ENCODE data around the gene JUNB. TPM values are rescaled to one million over a fixed set of nuclear protein-coding genes. Genes with fewer than 3 reads are reported as not detected.

Gene JUNB
- polyA plus RNA-seq, 3 donors: 1,279 to 3,167 (median 1,468) TPM

DNA sequence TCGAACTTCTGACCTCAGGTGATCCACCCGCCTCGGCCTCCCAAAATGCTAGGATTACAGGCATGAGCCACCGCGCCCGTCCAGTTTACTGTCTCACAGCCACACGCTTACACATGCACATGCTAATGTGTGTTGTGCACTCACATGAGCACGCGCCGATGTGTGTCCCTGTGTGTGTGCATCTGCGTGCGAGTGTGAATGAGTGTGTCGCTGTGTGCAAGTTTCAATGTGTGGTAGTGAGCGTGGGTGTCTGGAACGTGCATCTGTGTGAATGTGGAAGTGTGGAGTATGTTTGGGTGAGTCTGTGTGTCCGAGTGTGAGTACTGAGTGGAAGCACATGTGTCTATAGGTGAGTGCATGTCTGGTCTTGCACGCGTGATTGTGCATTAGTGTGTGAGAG is 51.2 kb downstream of the JUNB start:
- intact Hi-C loops (cut with micrococcal nuclease): loop anchor here in 1 of 2 donors (5.0 kb wide), 1 partner anchor 35 kb away; the partner anchor contains the start of gene RNASEH2A
- no peaks in the 10 kb centered on the region for H4K20me1 ChIP-seq (ENCODE audit: insufficient read depth, low read length)
- H3K27me3 Mint-ChIP-seq (ENCODE audit: low read depth in 3 of 3): peaks cover 61 to 80% (median 67%) of the 10 kb centered on the region in 3 donors
- H3K9me3 ChIP-seq (replicated peaks in 1 of 2; ENCODE audit: control insufficient read depth in 1 of 2, insufficient read depth in 1 of 2, low read length in 2 of 2): peaks cover 6 to 31% of the 10 kb centered on the region in 2 donors
- peak overlapping the region in 1 of 2 donors; percentile 35 for H3K4me3 Mint-ChIP-seq
- H3K4me2 ChIP-seq (replicated peaks; ENCODE audit: extremely low read depth, low read length, poor library complexity, severe bottlenecking): no peak overlapping the region
- peaks cover 25% of the 10 kb centered on the region for H3K4me1 Mint-ChIP-seq
- H3K79me2 ChIP-seq (ENCODE audit: insufficient read depth, low read length): no peaks in the 10 kb centered on the region
- H3K4me1 ChIP-seq (ENCODE audit: control insufficient read depth in 1 of 2, insufficient read depth in 2 of 2, low read length in 2 of 2): peaks cover 22 to 30% of the 10 kb centered on the region in 2 donors
- no peak overlapping the region for H3K9ac ChIP-seq (ENCODE audit: insufficient read depth, low read length, poor library complexity, severe bottlenecking)
- H3K4me3 ChIP-seq (replicated peaks in 1 of 3; ENCODE audit: low read depth in 2 of 3, low read length in 3 of 3): no peak overlapping the region
- H2AFZ ChIP-seq (ENCODE audit: insufficient read depth, low read depth, low read length, poor library complexity, severe bottlenecking): no peak overlapping the region
- H3K27me3 ChIP-seq (ENCODE audit: control insufficient read depth in 2 of 2, insufficient read depth in 2 of 2, low read length in 2 of 2): peaks cover 37 to 65% of the 10 kb centered on the region in 2 donors
- peaks cover 3 to 22% (median 16%) of the 10 kb centered on the region in 7 donors for H3K9me3 Mint-ChIP-seq
- H3K36me3 Mint-ChIP-seq: peaks cover 2 to 5% of the 10 kb centered on the region in 2 donors
- no peak overlapping the region for H3K27ac ChIP-seq (ENCODE audit: low read depth in 1 of 2, low read length in 2 of 2)
- DNase-seq: no peak
- 96% methylated on average over 18 of the region's 18 CpGs for WGBS (ENCODE audit: insufficient coverage)
- H3K36me3 ChIP-seq (replicated peaks in 1 of 2; ENCODE audit: control insufficient read depth in 1 of 2, insufficient read depth in 2 of 2, low read length in 2 of 2): no peaks in the 10 kb centered on the region
- TF ChIP-seq CTCF (IDR thresholded peaks at IDR 0.05): no peak
- H3K27ac Mint-ChIP-seq: no peak overlapping the region

Small RNAs within 50 kb of the gene (small RNA-seq; reads per million reads assigned to genes)
- gene MIR5684 (ENCODE audit: insufficient read length, low read depth): not detected

Other genes starting within 250 kb of the JUNB start
- gene ZNF564, start 240.0 kb upstream of the JUNB start, polyA plus RNA-seq: 1 to 10 TPM; 1.0 to 8.4 (median 8.4) TPM
- gene ZNF490, start 180.7 kb upstream of the JUNB start, polyA plus RNA-seq: 1 to 10 TPM; 2.3 to 4.2 (median 2.7) TPM
- 1 to 10 TPM; 5.2 to 8.2 (median 5.9) TPM for gene ZNF791, start 180.6 kb upstream of the JUNB start, polyA plus RNA-seq
- gene MAN2B1, start 124.7 kb upstream of the JUNB start, polyA plus RNA-seq: 100 to 1,000 TPM; 218 to 305 (median 295) TPM
- gene WDR83, start 124.7 kb upstream of the JUNB start, polyA plus RNA-seq: 1 to 10 TPM; 7.9 to 9.9 (median 8.5) TPM
- 100 to 1,000 TPM in 1 of 3 donors, 10 to 100 TPM in 2; 51.0 to 130 (median 53.4) TPM for gene DHPS, start 109.6 kb upstream of the JUNB start, polyA plus RNA-seq
- not detected for gene GNG14, start 103.5 kb upstream of the JUNB start, polyA plus RNA-seq
- gene FBXW9, start 94.9 kb upstream of the JUNB start, polyA plus RNA-seq: 1 to 10 TPM; 4.4 to 7.2 (median 5.1) TPM
- gene TNPO2, start 67.6 kb upstream of the JUNB start, polyA plus RNA-seq: 10 to 100 TPM in 1 of 3 donors, under 1 TPM in 2; 0.28 to 45.2 (median 0.52) TPM
- 100 to 1,000 TPM; 152 to 187 (median 175) TPM for gene TRIR, start 56.8 kb upstream of the JUNB start, polyA plus RNA-seq
- gene GET3, start 54.0 kb upstream of the JUNB start, polyA plus RNA-seq: 100 to 1,000 TPM in 2 of 3 donors, 10 to 100 TPM in 1; 97.5 to 122 (median 108) TPM
- not detected for gene BEST2, start 39.7 kb upstream of the JUNB start, polyA plus RNA-seq
- gene HOOK2, start 15.9 kb upstream of the JUNB start, polyA plus RNA-seq: 10 to 100 TPM in 1 of 3 donors, 1 to 10 TPM in 1, under 1 TPM in 1; 0.55 to 28.6 (median 1.1) TPM
- 10 to 100 TPM; 40.0 to 71.5 (median 46.7) TPM for gene PRDX2, start 10.3 kb downstream of the JUNB start, polyA plus RNA-seq
- gene THSD8, start 10.6 kb downstream of the JUNB start, polyA plus RNA-seq: 1 to 10 TPM in 1 of 3 donors, not detected in 2; 4.0 TPM
- gene RNASEH2A, start 15.1 kb downstream of the JUNB start, polyA plus RNA-seq: 10 to 100 TPM in 2 of 3 donors, 1 to 10 TPM in 1; 8.7 to 21.5 (median 15.2) TPM
- not detected for gene RTBDN, start 43.1 kb downstream of the JUNB start, polyA plus RNA-seq
- 1 to 10 TPM in 2 of 3 donors, under 1 TPM in 1; 0.28 to 3.6 (median 1.1) TPM for gene MAST1, start 47.0 kb downstream of the JUNB start, polyA plus RNA-seq
- 10 to 100 TPM; 38.8 to 91.6 (median 44.8) TPM for gene DNASE2, start 90.0 kb downstream of the JUNB start, polyA plus RNA-seq
- under 1 TPM; 0.24 to 0.45 (median 0.28) TPM for gene KLF1, start 95.7 kb downstream of the JUNB start, polyA plus RNA-seq
- 10 to 100 TPM in 1 of 3 donors, 1 to 10 TPM in 2; 7.3 to 30.5 (median 9.6) TPM for gene GCDH, start 99.7 kb downstream of the JUNB start, polyA plus RNA-seq
- under 1 TPM in 1 of 3 donors, not detected in 2; 0.35 TPM for gene SYCE2, start 127.8 kb downstream of the JUNB start, polyA plus RNA-seq
- gene FARSA, start 142.2 kb downstream of the JUNB start, polyA plus RNA-seq: 10 to 100 TPM; 29.0 to 49.2 (median 47.9) TPM
- gene CALR, start 147.1 kb downstream of the JUNB start, polyA plus RNA-seq: 100 to 1,000 TPM; 109 to 441 (median 133) TPM
- 10 to 100 TPM; 45.5 to 88.0 (median 55.3) TPM for gene RAD23A, start 154.4 kb downstream of the JUNB start, polyA plus RNA-seq
- 10 to 100 TPM in 2 of 3 donors, 1 to 10 TPM in 1; 8.3 to 42.4 (median 31.6) TPM for gene GADD45GIP1, start 165.7 kb downstream of the JUNB start, polyA plus RNA-seq
- gene DAND5, start 178.1 kb downstream of the JUNB start, polyA plus RNA-seq: not detected
- gene NFIX, start 204.0 kb downstream of the JUNB start, polyA plus RNA-seq: 1 to 10 TPM in 1 of 3 donors, under 1 TPM in 2; 0.25 to 3.7 (median 0.90) TPM